HepG2 (cell line): ENCODE results near the gene ACP5. TPM values are rescaled to one million over a fixed set of nuclear protein-coding genes. Genes with fewer than 3 reads are reported as not detected.
A peak's percentile ranks its signal among the peaks of the same experiment; 100 is the strongest.

Experiments
- ATAC-seq: fragments of 200-7000 bp; cut with Tn5 transposase; 3 replicates; pipeline ENCODE4 v1.9.1; 2020; ENCODE audit warnings: mild to moderate bottlenecking, moderate library complexity
- BruUV-seq: library from RNA; stranded (reverse); fragments of 400-500 nt; replicated peaks from 2 replicates; lab custom pipeline; 2021; lab: Mats Ljungman, UMichigan
- CTCF ChIA-PET: fragments of 300-600 bp; formaldehyde crosslinking; extraction: SDS; loops from one replicate; lab custom pipeline; 2021; ENCODE audit warnings: low total read pairs, inconsistent platforms, low intra/inter-chr PET ratio; lab: Yijun Ruan, JAX
- POLR2A ChIA-PET: fragments of 350-600 bp; sonication (Branson Sonifier 250); formaldehyde crosslinking; loops from one replicate; lab custom pipeline; 2020; ENCODE audit warnings: antibody characterized with exemption, inconsistent platforms; lab: Yijun Ruan, JAX
- DNase-seq: peaks from one replicate; pipeline ENCODE4 v3.0.0-alpha.2; 2015; ENCODE audit warnings: low spot score
- FAIRE-seq: peaks from 3 replicates; lab custom pipeline; 2011; peaks lifted over from hg19 to GRCh38; lab: Jason Lieb, UNC
- H2AFZ ChIP-seq: one replicate; pipeline ENCODE4 v1.6.1; 2011; ENCODE audit warnings: low read length, inconsistent platforms
- H3K27ac ChIP-seq: fragments of 300-600 bp; 3 replicates; pipeline ENCODE4 v1.8.0; 2011; ENCODE audit warnings: mixed run types, mild to moderate bottlenecking, mixed read lengths, low read length, inconsistent platforms; ENCODE audit not compliant: insufficient read depth; ENCODE audit errors: extremely low read length
- H3K27me3 ChIP-seq, 2 experiments: fragments of 200-600 bp in 1 of 2; 2 replicates in 1 of 2; 3 replicates in 1 of 2; pipeline versions ENCODE4 v1.6.0 to v1.8.0; 2011; ENCODE audit warnings: low read length in 2 of 2, mild to moderate bottlenecking in 2 of 2, moderate library complexity in 2 of 2, inconsistent platforms in 1 of 2; ENCODE audit not compliant: insufficient read depth in 2 of 2, control insufficient read depth in 1 of 2
- H3K36me3 ChIP-seq, 2 experiments: fragments of 200-600 bp in 1 of 2; replicated peaks in 1 of 2; 2 replicates in 1 of 2; 3 replicates in 1 of 2; pipeline versions ENCODE4 v1.5.1 to v1.8.0; 2011; ENCODE audit warnings: low read length in 2 of 2, inconsistent platforms in 1 of 2; ENCODE audit not compliant: insufficient read depth in 2 of 2, control insufficient read depth in 1 of 2
- H3K4me1 ChIP-seq: 2 replicates; pipeline ENCODE4 v1.5.1; 2012; ENCODE audit warnings: low read length, inconsistent platforms; ENCODE audit not compliant: insufficient read depth
- H3K4me2 ChIP-seq: 2 replicates; pipeline ENCODE4 v1.6.0; 2011; ENCODE audit warnings: low read depth, low read length, inconsistent platforms
- H3K4me3 ChIP-seq, 3 experiments: fragments of 200-600 bp in 1 of 3; sonication (generic), shearing (Covaris generic) in 1 of 3; replicated peaks in 1 of 3; 2 replicates each; pipeline ENCODE4 v1.5.1; 2011 to 2016; ENCODE audit warnings: low read length in 3 of 3, inconsistent platforms in 2 of 3, low read depth in 2 of 3, mild to moderate bottlenecking in 2 of 3, control low read depth in 1 of 3, mixed read lengths in 1 of 3; ENCODE audit not compliant: insufficient read depth in 1 of 3
- H3K79me2 ChIP-seq: one replicate; pipeline ENCODE4 v1.6.1; 2011; ENCODE audit warnings: low read length, inconsistent platforms; ENCODE audit not compliant: insufficient read depth
- H3K9ac ChIP-seq: 2 replicates; pipeline ENCODE4 v1.6.0; 2011; ENCODE audit warnings: mild to moderate bottlenecking, low read depth, low read length, inconsistent platforms; ENCODE audit not compliant: insufficient read depth
- H3K9me3 ChIP-seq: 2 replicates; pipeline ENCODE4 v1.5.1; 2012; ENCODE audit warnings: mild to moderate bottlenecking, low read length
- H4K20me1 ChIP-seq: 2 replicates; pipeline ENCODE4 v1.6.0; 2011; ENCODE audit warnings: inconsistent platforms, mild to moderate bottlenecking, low read length, moderate library complexity; ENCODE audit not compliant: insufficient read depth
- BCL6 ChIP-seq: IDR thresholded peaks from 2 replicates; pipeline ENCODE4 v1.6.1; 2016; ENCODE audit warnings: missing genetic modification reagents, missing compliant biosample characterization
- CCDC6 ChIP-seq: sonication (generic); formaldehyde crosslinking; IDR thresholded peaks from 2 replicates; pipeline ENCODE4 v1.8.1; 2022; ENCODE audit warnings: mild to moderate bottlenecking, missing genetic modification reagents, moderate library complexity
- FOSL2 ChIP-seq: sonication (generic); formaldehyde crosslinking; IDR thresholded peaks from 2 replicates; pipeline ENCODE4 v1.4.0; 2020; ENCODE audit warnings: missing genetic modification reagents
- HNF4A ChIP-seq: sonication (generic); formaldehyde crosslinking; IDR thresholded peaks from 2 replicates; pipeline ENCODE4 v1.4.0; 2020; ENCODE audit warnings: missing genetic modification reagents
- IRF2 ChIP-seq: IDR thresholded peaks from 2 replicates; pipeline ENCODE4 v1.6.1; 2018; ENCODE audit warnings: missing genetic modification reagents, missing compliant biosample characterization
- LCORL ChIP-seq, 2 experiments: fragments of 450-650 bp in 1 of 2; sonication (generic) in 1 of 2; formaldehyde crosslinking in 1 of 2; IDR thresholded peaks; 2 replicates each; pipeline versions ENCODE4 v1.5.0 to v1.6.1; 2017 to 2020; ENCODE audit warnings: antibody characterized with exemption in 1 of 2, missing genetic modification reagents in 1 of 2
- MXD4 ChIP-seq: IDR thresholded peaks from 2 replicates; pipeline ENCODE4 v1.6.1; 2016; ENCODE audit warnings: mild to moderate bottlenecking, missing biosample characterization, missing genetic modification reagents
- PPARG ChIP-seq: conservative IDR thresholded peaks from 2 replicates; pipeline ENCODE4 v1.6.1; 2016; ENCODE audit warnings: missing biosample characterization, missing genetic modification reagents
- SIN3B ChIP-seq: fragments of 150-350 bp; IDR thresholded peaks from 2 replicates; pipeline ENCODE4 v1.6.1; 2014; ENCODE audit warnings: low read length
- TSC22D2 ChIP-seq: sonication (generic); formaldehyde crosslinking; IDR thresholded peaks from 2 replicates; pipeline ENCODE4 v1.5.1; 2020; ENCODE audit warnings: missing genetic modification reagents, mild to moderate bottlenecking, borderline replicate concordance
- ZNF282 ChIP-seq: fragments of 450-650 bp; IDR thresholded peaks from 2 replicates; pipeline ENCODE4 v1.6.1; 2018; ENCODE audit not compliant: partially characterized antibody
- ZNF446 ChIP-seq: sonication (generic); formaldehyde crosslinking; IDR thresholded peaks from 2 replicates; pipeline ENCODE4 v1.5.0; 2020; ENCODE audit warnings: mild to moderate bottlenecking, missing genetic modification reagents
- ZNF768 ChIP-seq: sonication (generic); formaldehyde crosslinking; IDR thresholded peaks from 2 replicates; pipeline ENCODE4 v1.4.0; 2020; ENCODE audit warnings: missing genetic modification reagents
- WGBS: methylation state at CpG from one replicate; pipeline ENCODE4 v1.1.6; 2017; ENCODE audit warnings: low lambda C conversion rate; 5-methylcytosine and 5-hydroxymethylcytosine counted together
- in situ Hi-C: cut with HindIII; loops from 2 replicates; pipeline ENCODE4 v1.10.0; 2017; ENCODE audit warnings: low pct_unique_long_range_greater_than_20kb; ENCODE audit not compliant: extremely low pct_ligation_motif_present
- intact Hi-C: fragments of 100-400 bp; cut with micrococcal nuclease; formaldehyde crosslinking; loops from one replicate; pipeline ENCODE4 v1.10.0; 2022; ENCODE audit not compliant: unreplicated experiment
- polyA plus RNA-seq, 8 experiments: library from polyadenylated mRNA; depleted of rRNA in 3 of 8; stranded (reverse) in 7 of 8; unstranded in 1 of 8; fragments of >200 nt; fragmentation: Illumina TruSeq in 4 of 8; extraction: Trizol in 4 of 8; gene quantifications; 2 replicates each; pipeline versions ENCODE4 v1.2.1 to v1.2.3, GENCODE V29; 2011 to 2016; ENCODE audit warnings: low read depth in 4 of 8, missing spikeins in 1 of 8, mixed read lengths in 1 of 8; ENCODE audit not compliant: insufficient read depth in 1 of 8
- total RNA-seq, 5 experiments: library from RNA; depleted of rRNA; stranded (reverse); fragments of >200 nt; fragmentation: Illumina TruSeq; extraction: Trizol; gene quantifications; 2 replicates each; pipeline ENCODE4 v1.2.3, GENCODE V29; 2016; ENCODE audit warnings: low read depth in 1 of 5
- TF ChIP-seq, protein P1 (sequence below): sonication (generic); formaldehyde crosslinking; IDR thresholded peaks from 2 replicates; pipeline ENCODE4 v1.8.0; 2022; ENCODE audit warnings: mild to moderate bottlenecking, missing genetic modification reagents, borderline replicate concordance
- TF ChIP-seq, protein P2 (sequence below): sonication (generic); formaldehyde crosslinking; conservative IDR thresholded peaks from 2 replicates; pipeline ENCODE4 v1.4.0; 2020; ENCODE audit warnings: mild to moderate bottlenecking, missing genetic modification reagents, moderate library complexity
- TF ChIP-seq, protein P3 (sequence below): sonication (generic); formaldehyde crosslinking; IDR thresholded peaks from 2 replicates; pipeline ENCODE4 v1.5.0; 2020; ENCODE audit warnings: missing genetic modification reagents

Gene ACP5
- total and polyA plus RNA-seq, 2 of the 13 experiments (the other 11 are each of a cell fraction or from before 2014, with no cell fraction given) = 1.3 to 6.7 TPM

DNA sequence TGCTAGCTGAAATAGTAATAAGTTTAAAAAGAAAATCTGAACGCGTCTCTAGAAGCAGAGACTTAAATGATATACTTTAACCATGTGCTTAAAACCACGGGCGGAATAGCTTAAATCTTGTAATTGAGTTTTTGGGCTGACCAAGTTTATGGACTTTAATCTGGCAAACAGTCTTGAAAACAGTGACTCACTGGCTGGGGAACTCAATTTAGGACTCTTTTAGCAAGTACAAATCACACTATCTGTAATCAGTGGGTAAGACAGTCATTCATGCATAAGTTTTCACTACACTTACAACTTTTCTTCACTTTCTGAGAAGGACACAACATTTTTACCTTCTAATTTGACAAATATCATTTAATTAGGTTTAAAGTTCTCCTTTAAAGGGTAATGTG is 46.6 kb upstream of the ACP5 start:
- Histone ChIP-seq H3K27ac (no peak overlapping the region), H3K27me3 (peaks cover 0 to 7% of the 10 kb centered on the region in 2 experiments; a peak in 1 of 5 replicates), H3K4me2 (peak overlapping the region; percentile 73), H3K36me3 (peaks cover 0 to 13% of the 10 kb centered on the region in 2 experiments; a peak in 3 of 5 replicates), H3K9me3 (no peaks in the 10 kb centered on the region), H3K4me3 (peak overlapping the region; percentile 59 to 61 (median 61); a peak in 4 of 6 replicates), H2AFZ (no peak overlapping the region), H4K20me1 (no peaks in the 10 kb centered on the region), H3K79me2 (no peaks in the 10 kb centered on the region), H3K9ac (no peak overlapping the region), H3K4me1 (peaks cover 22% of the 10 kb centered on the region)
- ChIA-PET POLR2A (interaction anchor here (0.6 to 3.2 kb wide), 4 partner anchors 9 to 27 kb away, joined by 3 to 16 read pairs (median 8); no protein-coding TSS in a partner anchor), CTCF (no interaction called here)
- no TSS peak for BruUV-seq
- DNase-seq (peak; percentile 45), FAIRE-seq (peak; percentile 28), ATAC-seq (peak; percentile 41)
- in situ Hi-C loops = no loop called here
- intact Hi-C loops = no loop called here
- WGBS = 13% methylated on average over 4 of the region's 4 CpGs
- TF ChIP-seq TSC22D2 (no peak), FOSL2 (CRISPR knock-in tag) (peak; percentile 62), LCORL (IDR thresholded peaks at IDR 0.05) (0 out of 2 replicates have a peak, but pooled peaks have one; percentile 29), LCORL (CRISPR knock-in tag; IDR thresholded peaks at IDR 0.05) (no peak), SIN3B (no peak), CCDC6 (CRISPR knock-in tag) (no peak), MXD4 (CRISPR knock-in tag) (no peak), ZNF446 (CRISPR knock-in tag) (no peak), BCL6 (CRISPR knock-in tag) (no peak), PPARG (CRISPR knock-in tag) (no peak), HNF4A (CRISPR knock-in tag) (peak; percentile 51), ZNF282 (no peak), IRF2 (no peak), ZNF768 (CRISPR knock-in tag) (no peak)
- TF ChIP-seq, protein P1, sequence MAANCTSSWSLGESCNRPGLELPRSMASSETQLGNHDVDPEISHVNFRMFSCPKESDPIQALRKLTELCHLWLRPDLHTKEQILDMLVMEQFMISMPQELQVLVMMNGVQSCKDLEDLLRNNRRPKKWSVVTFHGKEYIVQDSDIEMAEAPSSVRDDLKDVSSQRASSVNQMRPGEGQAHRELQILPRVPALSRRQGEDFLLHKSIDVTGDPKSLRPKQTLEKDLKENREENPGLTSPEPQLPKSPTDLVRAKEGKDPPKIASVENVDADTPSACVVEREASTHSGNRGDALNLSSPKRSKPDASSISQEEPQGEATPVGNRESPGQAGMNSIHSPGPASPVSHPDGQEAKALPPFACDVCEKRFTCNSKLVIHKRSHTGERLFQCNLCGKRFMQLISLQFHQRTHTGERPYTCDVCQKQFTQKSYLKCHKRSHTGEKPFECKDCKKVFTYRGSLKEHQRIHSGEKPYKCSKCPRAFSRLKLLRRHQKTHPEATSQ (CRISPR knock-in tag) = no peak
- TF ChIP-seq, protein P2, sequence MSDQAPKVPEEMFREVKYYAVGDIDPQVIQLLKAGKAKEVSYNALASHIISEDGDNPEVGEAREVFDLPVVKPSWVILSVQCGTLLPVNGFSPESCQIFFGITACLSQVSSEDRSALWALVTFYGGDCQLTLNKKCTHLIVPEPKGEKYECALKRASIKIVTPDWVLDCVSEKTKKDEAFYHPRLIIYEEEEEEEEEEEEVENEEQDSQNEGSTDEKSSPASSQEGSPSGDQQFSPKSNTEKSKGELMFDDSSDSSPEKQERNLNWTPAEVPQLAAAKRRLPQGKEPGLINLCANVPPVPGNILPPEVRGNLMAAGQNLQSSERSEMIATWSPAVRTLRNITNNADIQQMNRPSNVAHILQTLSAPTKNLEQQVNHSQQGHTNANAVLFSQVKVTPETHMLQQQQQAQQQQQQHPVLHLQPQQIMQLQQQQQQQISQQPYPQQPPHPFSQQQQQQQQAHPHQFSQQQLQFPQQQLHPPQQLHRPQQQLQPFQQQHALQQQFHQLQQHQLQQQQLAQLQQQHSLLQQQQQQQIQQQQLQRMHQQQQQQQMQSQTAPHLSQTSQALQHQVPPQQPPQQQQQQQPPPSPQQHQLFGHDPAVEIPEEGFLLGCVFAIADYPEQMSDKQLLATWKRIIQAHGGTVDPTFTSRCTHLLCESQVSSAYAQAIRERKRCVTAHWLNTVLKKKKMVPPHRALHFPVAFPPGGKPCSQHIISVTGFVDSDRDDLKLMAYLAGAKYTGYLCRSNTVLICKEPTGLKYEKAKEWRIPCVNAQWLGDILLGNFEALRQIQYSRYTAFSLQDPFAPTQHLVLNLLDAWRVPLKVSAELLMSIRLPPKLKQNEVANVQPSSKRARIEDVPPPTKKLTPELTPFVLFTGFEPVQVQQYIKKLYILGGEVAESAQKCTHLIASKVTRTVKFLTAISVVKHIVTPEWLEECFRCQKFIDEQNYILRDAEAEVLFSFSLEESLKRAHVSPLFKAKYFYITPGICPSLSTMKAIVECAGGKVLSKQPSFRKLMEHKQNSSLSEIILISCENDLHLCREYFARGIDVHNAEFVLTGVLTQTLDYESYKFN (CRISPR knock-in tag) = peak; percentile 20
- TF ChIP-seq, protein P3, sequence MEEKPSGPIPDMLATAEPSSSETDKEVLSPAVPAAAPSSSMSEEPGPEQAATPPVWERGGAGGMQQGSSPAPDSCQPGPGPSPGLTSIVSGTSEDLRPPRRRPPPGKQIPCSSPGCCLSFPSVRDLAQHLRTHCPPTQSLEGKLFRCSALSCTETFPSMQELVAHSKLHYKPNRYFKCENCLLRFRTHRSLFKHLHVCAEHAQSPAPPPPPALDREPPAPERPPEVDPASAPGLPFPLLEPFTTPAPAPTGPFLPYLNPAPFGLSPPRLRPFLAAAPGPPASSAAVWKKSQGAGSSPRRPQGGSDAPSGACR = 0 out of 2 replicates have a peak, but pooled peaks have one; percentile 4
